IMR-90 (cell line): ENCODE measurements around the gene ATP4B. TPM values are rescaled to one million over a fixed set of nuclear protein-coding genes. Genes with fewer than 3 reads are reported as not detected.

Experiments used
- ATAC-seq: fragments of 200-7000 bp; cut with Tn5 transposase; 2 replicates; pipeline ENCODE4 v1.9.1; 2020; ENCODE audit warnings: low read depth, mild to moderate bottlenecking, moderate library complexity
- BruUV-seq: library from RNA; stranded (reverse); fragments of 400-500 nt; replicated peaks from 2 replicates; lab custom pipeline; 2021; lab: Mats Ljungman, UMichigan
- CTCF ChIA-PET: fragments of 300-600 bp; formaldehyde crosslinking; extraction: SDS; loops from one replicate; lab custom pipeline; 2021; ENCODE audit warnings: antibody characterized with exemption; lab: Yijun Ruan, JAX
- POLR2A ChIA-PET: fragments of 300-600 bp; sonication (Branson Sonifier 250); formaldehyde crosslinking; loops from one replicate; lab custom pipeline; 2022; ENCODE audit warnings: antibody characterized with exemption; ENCODE audit not compliant: unreplicated experiment; lab: Charles Lee
- DNase-seq: peaks from one replicate; pipeline ENCODE4 v3.0.0; 2013
- H2AFZ ChIP-seq: replicated peaks from 2 replicates; pipeline ENCODE3; 2013; ENCODE audit warnings: low read length, mild to moderate bottlenecking; ENCODE audit not compliant: poor library complexity
- H2AK5ac ChIP-seq: 2 replicates; pipeline ENCODE4 v1.6.1; 2013; ENCODE audit warnings: low read depth, low read length, inconsistent platforms
- H2AK9ac ChIP-seq: replicated peaks from 2 replicates; pipeline ENCODE3; 2013; ENCODE audit warnings: mild to moderate bottlenecking, low read depth, low read length, moderate library complexity; ENCODE audit not compliant: poor library complexity
- H2BK120ac ChIP-seq: 2 replicates; pipeline ENCODE4 v1.6.1; 2013; ENCODE audit warnings: low read depth, low read length, inconsistent platforms
- H2BK15ac ChIP-seq: 3 replicates; pipeline ENCODE4 v1.6.1; 2013; ENCODE audit warnings: low read depth, low read length, inconsistent platforms
- H2BK20ac ChIP-seq: 2 replicates; pipeline ENCODE4 v1.6.1; 2013; ENCODE audit warnings: low read depth, mild to moderate bottlenecking, inconsistent platforms, low read length, moderate library complexity
- H2BK5ac ChIP-seq: 2 replicates; pipeline ENCODE4 v1.6.1; 2013; ENCODE audit warnings: mild to moderate bottlenecking, low read depth, low read length, inconsistent platforms; ENCODE audit not compliant: poor library complexity, severe bottlenecking
- H3K14ac ChIP-seq: replicated peaks from 2 replicates; pipeline ENCODE4 v1.6.1; 2013; ENCODE audit warnings: low read depth, low read length, inconsistent platforms
- H3K18ac ChIP-seq: 2 replicates; pipeline ENCODE4 v1.6.1; 2013; ENCODE audit warnings: low read depth, low read length, control low read depth
- H3K23ac ChIP-seq: 2 replicates; pipeline ENCODE4 v1.6.1; 2013; ENCODE audit warnings: low read depth, low read length, inconsistent platforms
- H3K27ac ChIP-seq: 2 replicates; pipeline ENCODE4 v1.5.1; 2013; ENCODE audit warnings: mild to moderate bottlenecking, control low read depth, low read length; ENCODE audit not compliant: insufficient read depth
- H3K27me3 ChIP-seq: 2 replicates; pipeline ENCODE4 v1.6.1; 2013; ENCODE audit warnings: low read length; ENCODE audit not compliant: control insufficient read depth, insufficient read depth
- H3K36me3 ChIP-seq: 2 replicates; pipeline ENCODE4 v1.6.1; 2013; ENCODE audit warnings: low read length, mixed read lengths; ENCODE audit not compliant: control insufficient read depth, insufficient read depth
- H3K4ac ChIP-seq: 2 replicates; pipeline ENCODE4 v1.6.1; 2013; ENCODE audit warnings: low read depth, low read length, inconsistent platforms
- H3K4me1 ChIP-seq: 2 replicates; pipeline ENCODE4 v1.6.1; 2013; ENCODE audit warnings: low read length, mixed read lengths; ENCODE audit not compliant: control insufficient read depth, insufficient read depth
- H3K4me2 ChIP-seq: 2 replicates; pipeline ENCODE4 v1.6.1; 2013; ENCODE audit warnings: low read depth, mild to moderate bottlenecking, control low read depth, low read length, moderate library complexity
- H3K4me3 ChIP-seq: 2 replicates; pipeline ENCODE4 v1.5.1; 2013; ENCODE audit warnings: low read depth, mild to moderate bottlenecking, control low read depth, low read length, moderate library complexity; ENCODE audit not compliant: insufficient read depth
- H3K56ac ChIP-seq: 2 replicates; pipeline ENCODE4 v1.6.1; 2013; ENCODE audit warnings: low read length, inconsistent platforms; ENCODE audit not compliant: insufficient read depth; ENCODE audit errors: extremely low read depth
- H3K79me1 ChIP-seq, 2 experiments: 2 replicates each; pipeline ENCODE4 v1.6.1; 2013; ENCODE audit warnings: low read length in 2 of 2, inconsistent platforms in 1 of 2, low read depth in 1 of 2
- H3K9ac ChIP-seq: 2 replicates; pipeline ENCODE4 v1.6.1; 2013; ENCODE audit warnings: low read depth, low read length, control low read depth
- H3K9me1 ChIP-seq: 2 replicates; pipeline ENCODE4 v1.6.1; 2013; ENCODE audit warnings: low read length, inconsistent platforms; ENCODE audit not compliant: insufficient read depth
- H3K9me3 ChIP-seq: 2 replicates; pipeline ENCODE4 v1.6.1; 2013; ENCODE audit warnings: low read length; ENCODE audit not compliant: control insufficient read depth, insufficient read depth
- H4K20me1 ChIP-seq: 2 replicates; pipeline ENCODE4 v1.6.1; 2013; ENCODE audit warnings: low read length, inconsistent platforms; ENCODE audit not compliant: insufficient read depth
- H4K5ac ChIP-seq: 2 replicates; pipeline ENCODE4 v1.6.1; 2013; ENCODE audit warnings: mild to moderate bottlenecking, low read depth, low read length, control low read depth
- H4K8ac ChIP-seq, 2 experiments: 2 replicates each; pipeline ENCODE4 v1.6.1; 2013; ENCODE audit warnings: low read depth in 2 of 2, low read length in 2 of 2, control low read depth in 1 of 2, inconsistent platforms in 1 of 2
- H4K91ac ChIP-seq: 2 replicates; pipeline ENCODE4 v1.6.1; 2013; ENCODE audit warnings: low read depth, low read length, inconsistent platforms; ENCODE audit not compliant: insufficient read depth
- BHLHE40 ChIP-seq: fragments of 150-350 bp; IDR thresholded peaks from 2 replicates; pipeline ENCODE4 v1.6.1; 2016; ENCODE audit warnings: mild to moderate bottlenecking, low read depth, low read length
- CEBPB ChIP-seq: IDR thresholded peaks from 2 replicates; pipeline ENCODE4 v1.6.1; 2012; ENCODE audit warnings: low read depth, low read length, improper control_type of control experiment
- CHD1 ChIP-seq: IDR thresholded peaks from 2 replicates; pipeline ENCODE4 v1.6.1; 2012; ENCODE audit warnings: low read depth, low read length, improper control_type of control experiment
- FOS ChIP-seq: fragments of 150-350 bp; IDR thresholded peaks from 2 replicates; pipeline ENCODE4 v1.6.1; 2016; ENCODE audit warnings: low read depth, low read length
- MAFK ChIP-seq: IDR thresholded peaks from 2 replicates; pipeline ENCODE4 v1.6.1; 2012; ENCODE audit warnings: low read depth, low read length, improper control_type of control experiment
- MAZ ChIP-seq: IDR thresholded peaks from 2 replicates; pipeline ENCODE4 v1.6.1; 2012; ENCODE audit warnings: low read depth, mild to moderate bottlenecking, low read length, improper control_type of control experiment, moderate library complexity, borderline replicate concordance
- MXI1 ChIP-seq: IDR thresholded peaks from 2 replicates; pipeline ENCODE4 v1.6.1; 2012; ENCODE audit warnings: low read depth, mild to moderate bottlenecking, low read length, moderate library complexity, borderline replicate concordance
- NFE2L2 ChIP-seq: fragments of 150-350 bp; IDR thresholded peaks from 2 replicates; pipeline ENCODE4 v1.6.1; 2016; ENCODE audit warnings: low read depth, mild to moderate bottlenecking, low read length
- POLR2A ChIP-seq: IDR thresholded peaks from 2 replicates; pipeline ENCODE4 v1.6.1; 2012; ENCODE audit warnings: mild to moderate bottlenecking, low read depth, low read length
- RAD21 ChIP-seq: IDR thresholded peaks from 2 replicates; pipeline ENCODE4 v1.6.1; 2012; ENCODE audit warnings: low read length, improper control_type of control experiment
- RCOR1 ChIP-seq: IDR thresholded peaks from 2 replicates; pipeline ENCODE4 v1.6.1; 2012; ENCODE audit warnings: mild to moderate bottlenecking, low read length, improper control_type of control experiment; ENCODE audit not compliant: insufficient replicate concordance
- RFX5 ChIP-seq: IDR thresholded peaks from 2 replicates; pipeline ENCODE4 v1.8.0; 2012; ENCODE audit warnings: low read depth, mild to moderate bottlenecking, low read length, moderate library complexity
- SMC3 ChIP-seq: fragments of 150-350 bp; IDR thresholded peaks from 2 replicates; pipeline ENCODE4 v1.6.1; 2016; ENCODE audit warnings: low read depth, mild to moderate bottlenecking, antibody characterized with exemption, low read length, moderate library complexity
- USF2 ChIP-seq: fragments of 150-350 bp; IDR thresholded peaks from 2 replicates; pipeline ENCODE4 v1.6.1; 2017; ENCODE audit warnings: mild to moderate bottlenecking, antibody characterized with exemption, low read length, low read depth
- WGBS, 2 experiments: methylation state at CpG; one replicate each; pipeline versions ENCODE4 v1.1.5 to v1.1.7; 2013; ENCODE audit warnings: missing lambda C conversion rate in 2 of 2; ENCODE audit not compliant: insufficient read length in 1 of 2; ENCODE audit errors: extremely low coverage in 2 of 2; 5-methylcytosine and 5-hydroxymethylcytosine counted together
- dilution Hi-C: fragments of 300-500 bp; cut with HindIII; formaldehyde crosslinking; loops from one replicate; pipeline ENCODE4 v1.14.3; 2018; ENCODE audit warnings: low sequenced_read_pairs; ENCODE audit not compliant: unreplicated experiment
- in situ Hi-C: fragments of 300-500 bp; cut with MboI; formaldehyde crosslinking; loops from 3 replicates; pipeline ENCODE4 v1.14.3; 2019; ENCODE audit warnings: low sequenced_read_pairs, inconsistent platforms, mixed read lengths
- intact Hi-C: fragments of 100-400 bp; cut with micrococcal nuclease; formaldehyde crosslinking; loops from 2 replicates; pipeline ENCODE4 v1.10.0; 2022
- polyA plus RNA-seq, 3 experiments: library from polyadenylated mRNA; depleted of rRNA; stranded (reverse); fragments of >200 nt; gene quantifications; 2 replicates each; pipeline ENCODE4 v1.2.3, GENCODE V29; 2012; ENCODE audit warnings: low replicate concordance in 1 of 3
- total RNA-seq: library from RNA; depleted of rRNA; stranded (reverse); fragments of >200 nt; gene quantifications from 2 replicates; pipeline ENCODE4 v1.2.3, GENCODE V29; 2012
- TF ChIP-seq, protein P1 (sequence below): fragments of 150-350 bp; IDR thresholded peaks from 2 replicates; pipeline ENCODE4 v1.6.1; 2016; ENCODE audit warnings: low read depth, mild to moderate bottlenecking, low read length, moderate library complexity, borderline replicate concordance
- TF ChIP-seq, protein P2 (sequence below): conservative IDR thresholded peaks from 2 replicates; pipeline ENCODE4 v1.5.1; 2012; ENCODE audit warnings: mild to moderate bottlenecking, low read depth, low read length, improper control_type of control experiment

The ATP4B gene
- total and polyA plus RNA-seq, 2 of the 4 experiments (the other 2 are of a cell fraction) = not detected

DNA sequence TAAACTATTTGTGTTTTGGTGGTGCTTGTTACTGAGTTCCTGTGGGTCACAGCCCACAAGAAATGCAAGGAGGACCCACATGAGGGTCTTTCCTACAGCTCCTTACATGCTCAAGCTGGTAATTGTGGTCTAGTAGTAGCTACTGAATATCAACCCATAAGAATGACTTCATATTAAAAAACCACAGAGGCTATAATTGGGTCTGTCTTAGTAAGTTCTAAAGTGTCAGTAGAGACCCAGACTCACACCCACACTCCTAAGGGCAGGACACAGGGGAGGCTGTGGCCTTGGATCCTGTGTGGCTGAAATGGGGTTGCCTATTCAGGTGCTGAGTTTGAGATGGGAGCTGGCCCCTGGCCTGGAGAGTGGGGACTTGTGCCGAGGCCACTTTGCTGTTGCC lies 53.8 kb downstream of the ATP4B start:
- intact Hi-C loops (no loop called here), dilution Hi-C loops (no loop called here), in situ Hi-C loops (no loop called here)
- H4K8ac ChIP-seq = no peak overlapping the region
- no peak overlapping the region for H3K27ac ChIP-seq
- no peak overlapping the region for H3K18ac ChIP-seq
- no peak overlapping the region for H2BK5ac ChIP-seq
- H3K14ac ChIP-seq = no peak overlapping the region
- POLR2A ChIA-PET = no interaction called here
- no peaks in the 10 kb centered on the region; the same call in 1 of the 2 replicates for H3K9me3 ChIP-seq
- no peak overlapping the region for H3K56ac ChIP-seq
- H2BK120ac ChIP-seq = no peak overlapping the region
- no peak overlapping the region for H2AK5ac ChIP-seq
- no peak overlapping the region for H3K23ac ChIP-seq
- no peak overlapping the region for H2AK9ac ChIP-seq
- no peak overlapping the region for H3K4me2 ChIP-seq
- peaks cover 87% of the 10 kb centered on the region for H4K20me1 ChIP-seq
- ATAC-seq (no peak), DNase-seq (no peak)
- no peak overlapping the region for H4K91ac ChIP-seq
- peaks cover 24% of the 10 kb centered on the region for H3K36me3 ChIP-seq
- peaks cover 16 to 82% of the 10 kb centered on the region in 2 experiments for H3K79me1 ChIP-seq
- H3K9ac ChIP-seq = no peak overlapping the region
- no peak overlapping the region for H4K5ac ChIP-seq
- H3K4ac ChIP-seq = no peak overlapping the region
- H2BK15ac ChIP-seq = no peak overlapping the region
- no peaks in the 10 kb centered on the region for H3K4me1 ChIP-seq
- H3K27me3 ChIP-seq = no peaks in the 10 kb centered on the region
- no TSS peak for BruUV-seq
- H3K9me1 ChIP-seq = peaks cover 9% of the 10 kb centered on the region
- H3K4me3 ChIP-seq = no peak overlapping the region
- H2AFZ ChIP-seq = no peak overlapping the region
- TF ChIP-seq CHD1 (no peak), NFE2L2 (no peak), BHLHE40 (no peak), SMC3 (no peak), FOS (no peak), MAFK (no peak), RAD21 (no peak), MXI1 (no peak), POLR2A (no peak), MAZ (no peak), RCOR1 (no peak), CEBPB (no peak), USF2 (no peak), RFX5 (no peak)
- TF ChIP-seq, protein P1, sequence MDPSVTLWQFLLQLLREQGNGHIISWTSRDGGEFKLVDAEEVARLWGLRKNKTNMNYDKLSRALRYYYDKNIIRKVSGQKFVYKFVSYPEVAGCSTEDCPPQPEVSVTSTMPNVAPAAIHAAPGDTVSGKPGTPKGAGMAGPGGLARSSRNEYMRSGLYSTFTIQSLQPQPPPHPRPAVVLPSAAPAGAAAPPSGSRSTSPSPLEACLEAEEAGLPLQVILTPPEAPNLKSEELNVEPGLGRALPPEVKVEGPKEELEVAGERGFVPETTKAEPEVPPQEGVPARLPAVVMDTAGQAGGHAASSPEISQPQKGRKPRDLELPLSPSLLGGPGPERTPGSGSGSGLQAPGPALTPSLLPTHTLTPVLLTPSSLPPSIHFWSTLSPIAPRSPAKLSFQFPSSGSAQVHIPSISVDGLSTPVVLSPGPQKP = no peak
- TF ChIP-seq, protein P2, sequence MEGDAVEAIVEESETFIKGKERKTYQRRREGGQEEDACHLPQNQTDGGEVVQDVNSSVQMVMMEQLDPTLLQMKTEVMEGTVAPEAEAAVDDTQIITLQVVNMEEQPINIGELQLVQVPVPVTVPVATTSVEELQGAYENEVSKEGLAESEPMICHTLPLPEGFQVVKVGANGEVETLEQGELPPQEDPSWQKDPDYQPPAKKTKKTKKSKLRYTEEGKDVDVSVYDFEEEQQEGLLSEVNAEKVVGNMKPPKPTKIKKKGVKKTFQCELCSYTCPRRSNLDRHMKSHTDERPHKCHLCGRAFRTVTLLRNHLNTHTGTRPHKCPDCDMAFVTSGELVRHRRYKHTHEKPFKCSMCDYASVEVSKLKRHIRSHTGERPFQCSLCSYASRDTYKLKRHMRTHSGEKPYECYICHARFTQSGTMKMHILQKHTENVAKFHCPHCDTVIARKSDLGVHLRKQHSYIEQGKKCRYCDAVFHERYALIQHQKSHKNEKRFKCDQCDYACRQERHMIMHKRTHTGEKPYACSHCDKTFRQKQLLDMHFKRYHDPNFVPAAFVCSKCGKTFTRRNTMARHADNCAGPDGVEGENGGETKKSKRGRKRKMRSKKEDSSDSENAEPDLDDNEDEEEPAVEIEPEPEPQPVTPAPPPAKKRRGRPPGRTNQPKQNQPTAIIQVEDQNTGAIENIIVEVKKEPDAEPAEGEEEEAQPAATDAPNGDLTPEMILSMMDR = no peak
- WGBS, 2 experiments = no CpG with 5 or more reads among the region's 1 CpG
- CTCF ChIA-PET = interaction anchor here (0.6 kb wide), 1 partner anchor 13 kb away, joined by 5 read pairs; no protein-coding TSS in a partner anchor
- H2BK20ac ChIP-seq = no peak overlapping the region
